H54 (cell line): ENCODE results near the gene PIEZO2.

Experiments
- DNase-seq: peaks from one replicate; pipeline ENCODE4 v3.0.0; 2011; ENCODE audit warnings: low spot score, mixed read lengths; ENCODE audit not compliant: insufficient read length
- FAIRE-seq: peaks from 3 replicates; lab custom pipeline; 2011; peaks lifted over from hg19 to GRCh38; lab: Jason Lieb, UNC
- POLR2A ChIP-seq: IDR thresholded peaks from 2 replicates; pipeline ENCODE4 v1.6.1; 2011; ENCODE audit warnings: low read depth, mild to moderate bottlenecking, low read length

The PIEZO2 gene

DNA sequence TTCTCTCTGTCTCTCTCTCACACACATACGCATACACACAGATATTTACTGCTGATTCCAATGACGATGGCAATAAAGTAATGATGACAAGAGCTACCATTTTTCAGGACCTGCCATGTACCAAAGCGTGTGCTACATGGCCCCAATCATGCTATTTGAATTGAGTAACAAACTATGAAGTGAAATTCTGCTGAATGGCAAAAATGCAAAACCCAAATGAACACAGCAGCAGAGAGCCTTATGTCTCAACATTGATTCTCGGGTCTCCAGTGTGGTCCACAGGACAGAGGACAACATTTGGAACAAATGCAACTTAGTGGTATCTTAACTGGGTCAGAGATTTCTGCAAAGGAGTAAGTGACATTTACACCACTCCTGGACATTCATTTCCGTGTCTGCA is 117.4 kb downstream of the PIEZO2 start:
- no peak for FAIRE-seq
- TF ChIP-seq POLR2A: no peak
- no peak for DNase-seq

DNA sequence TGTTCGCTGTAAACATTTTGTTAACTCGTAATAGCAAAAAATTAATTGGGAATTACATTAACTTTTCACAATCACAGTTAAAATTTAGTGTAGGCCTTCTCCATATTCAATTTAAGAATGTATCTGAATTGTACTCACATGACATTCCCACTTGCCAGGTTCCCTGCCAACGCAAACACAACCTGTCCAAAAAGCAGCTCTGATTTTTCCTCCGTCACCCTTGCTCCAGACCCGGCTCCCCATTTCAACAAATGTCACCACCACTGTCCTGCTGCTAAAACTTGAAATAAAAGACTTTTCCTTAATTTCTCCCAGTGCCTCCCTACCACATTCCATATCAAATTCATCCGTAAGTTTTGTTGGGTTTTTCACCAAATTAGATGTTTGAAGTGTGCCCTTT is 120.3 kb downstream of the PIEZO2 start:
- DNase-seq: no peak
- no peak for FAIRE-seq
- TF ChIP-seq POLR2A: no peak

DNA sequence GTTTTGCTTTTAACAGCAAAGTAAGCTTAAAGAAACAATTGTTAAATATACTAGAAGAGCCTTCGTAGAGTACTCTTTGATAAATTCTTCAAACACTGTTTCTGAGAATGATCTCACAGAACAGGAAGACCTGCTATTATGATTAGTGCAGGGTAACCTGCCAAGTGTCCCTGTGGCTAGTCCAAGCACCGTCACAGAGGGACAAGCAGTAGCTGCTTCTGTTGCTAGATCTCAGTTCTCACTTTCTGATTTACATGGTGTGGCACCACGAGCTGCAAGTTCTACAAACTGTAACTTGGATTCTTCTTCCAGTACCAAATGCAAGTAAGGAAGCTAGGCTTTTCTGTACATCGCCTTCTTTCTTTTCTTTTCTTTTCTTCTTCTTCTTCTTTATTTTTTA is 121.5 kb downstream of the PIEZO2 start:
- no peak for FAIRE-seq
- DNase-seq: no peak
- no peak for TF ChIP-seq POLR2A

DNA sequence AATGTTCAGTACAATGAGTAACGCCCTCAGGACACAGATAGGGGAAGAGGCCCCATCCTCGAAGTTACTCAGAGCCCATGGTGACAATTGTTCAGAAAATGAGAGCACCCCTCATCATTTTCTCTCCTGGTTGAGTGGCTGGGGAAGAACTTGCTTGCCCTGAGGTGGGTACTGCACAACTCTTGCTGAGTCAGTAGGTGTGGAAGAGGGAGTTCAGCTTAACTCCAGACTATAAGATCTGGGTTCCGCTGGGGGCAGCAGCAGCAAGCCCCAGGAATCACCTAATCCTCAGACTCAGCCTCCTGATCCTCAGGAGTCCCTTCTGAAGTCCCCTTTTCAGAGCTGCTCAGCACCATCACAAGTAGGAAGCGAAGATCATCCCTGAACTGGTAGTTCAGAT is 123.7 kb downstream of the PIEZO2 start:
- DNase-seq (no peak), FAIRE-seq (no peak)
- TF ChIP-seq POLR2A: no peak

DNA sequence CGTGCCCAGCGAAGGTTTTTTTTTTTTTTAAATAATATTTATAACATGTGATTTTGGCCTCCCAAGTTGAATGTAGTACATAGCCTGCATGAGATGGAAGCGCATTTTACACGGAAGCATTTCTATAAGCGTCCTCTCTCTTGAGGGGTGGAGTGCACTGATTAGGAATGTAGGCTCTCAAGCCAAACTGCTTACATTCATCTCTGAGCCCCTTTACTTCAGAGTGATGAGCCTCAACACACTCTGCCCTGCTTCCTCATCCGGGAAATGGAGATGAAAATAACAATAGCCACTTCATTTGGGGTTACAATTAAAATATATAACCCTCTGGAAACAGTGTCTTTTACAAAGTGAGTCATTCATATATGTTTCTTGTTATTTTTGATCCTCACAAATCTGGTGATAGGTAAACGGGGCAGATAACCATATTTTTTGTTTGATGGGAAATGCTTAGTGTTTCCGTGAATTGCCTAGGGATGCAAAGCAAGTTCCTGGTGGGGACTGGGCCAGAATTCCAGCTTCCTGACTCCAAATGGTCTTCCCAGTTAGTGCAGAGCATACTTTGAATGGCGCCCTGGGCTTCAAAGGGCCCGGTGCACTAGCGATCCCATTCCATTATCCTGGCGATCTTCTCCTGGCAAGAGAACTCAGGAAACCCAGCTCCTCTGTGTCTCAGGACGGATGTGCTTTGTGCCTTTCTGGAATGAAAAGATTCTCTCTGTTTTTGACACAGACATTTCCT is 124.3 kb downstream of the PIEZO2 start:
- no peak for DNase-seq
- no peak for FAIRE-seq
- no peak for TF ChIP-seq POLR2A

DNA sequence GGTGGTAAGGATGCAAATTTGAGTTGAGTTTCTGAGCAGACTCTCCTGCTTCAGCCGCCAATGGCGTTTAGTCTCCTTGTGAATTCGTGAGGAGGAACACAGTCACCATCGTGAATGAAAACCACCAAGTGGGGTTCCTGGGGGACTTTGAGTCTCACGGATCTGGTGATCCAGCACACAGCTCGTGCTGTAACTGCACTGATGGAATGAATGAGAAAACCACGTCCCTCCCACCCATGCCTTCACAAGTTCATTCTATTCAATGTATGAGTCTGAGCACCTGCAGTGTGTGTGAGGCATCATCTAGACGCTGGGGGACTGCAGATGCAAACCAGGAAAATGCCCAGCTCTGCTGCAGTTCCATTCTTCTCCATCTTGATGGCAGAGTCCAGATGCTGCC is 127.9 kb downstream of the PIEZO2 start:
- DNase-seq: no peak
- FAIRE-seq: no peak
- TF ChIP-seq POLR2A: no peak

DNA sequence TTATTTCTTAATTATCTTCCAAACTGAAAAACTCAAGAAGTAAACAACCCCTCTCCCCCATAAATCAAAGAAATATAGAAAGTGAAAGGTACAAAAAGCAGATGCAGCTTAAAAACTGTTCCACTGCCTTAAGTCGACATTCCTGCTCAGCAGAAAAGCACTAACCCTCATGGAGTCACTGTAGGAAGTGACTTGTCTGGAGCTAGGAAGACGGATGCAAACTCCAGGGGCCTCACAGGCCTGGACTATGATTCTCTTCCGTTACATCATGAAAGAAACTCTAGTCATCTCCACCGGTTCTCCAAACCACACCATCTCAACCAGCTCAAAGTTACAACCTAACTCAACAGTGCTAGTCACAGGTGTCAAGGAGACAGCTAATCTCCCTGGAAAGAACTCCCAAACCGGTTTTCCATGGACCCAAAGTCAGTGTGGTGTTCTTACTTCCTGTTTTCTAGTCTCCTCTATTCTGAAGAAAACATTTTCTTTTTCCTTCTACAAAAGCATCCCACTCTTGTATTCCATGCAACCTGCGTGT is 128.4 kb downstream of the PIEZO2 start:
- TF ChIP-seq POLR2A: no peak
- DNase-seq (no peak), FAIRE-seq (no peak)

DNA sequence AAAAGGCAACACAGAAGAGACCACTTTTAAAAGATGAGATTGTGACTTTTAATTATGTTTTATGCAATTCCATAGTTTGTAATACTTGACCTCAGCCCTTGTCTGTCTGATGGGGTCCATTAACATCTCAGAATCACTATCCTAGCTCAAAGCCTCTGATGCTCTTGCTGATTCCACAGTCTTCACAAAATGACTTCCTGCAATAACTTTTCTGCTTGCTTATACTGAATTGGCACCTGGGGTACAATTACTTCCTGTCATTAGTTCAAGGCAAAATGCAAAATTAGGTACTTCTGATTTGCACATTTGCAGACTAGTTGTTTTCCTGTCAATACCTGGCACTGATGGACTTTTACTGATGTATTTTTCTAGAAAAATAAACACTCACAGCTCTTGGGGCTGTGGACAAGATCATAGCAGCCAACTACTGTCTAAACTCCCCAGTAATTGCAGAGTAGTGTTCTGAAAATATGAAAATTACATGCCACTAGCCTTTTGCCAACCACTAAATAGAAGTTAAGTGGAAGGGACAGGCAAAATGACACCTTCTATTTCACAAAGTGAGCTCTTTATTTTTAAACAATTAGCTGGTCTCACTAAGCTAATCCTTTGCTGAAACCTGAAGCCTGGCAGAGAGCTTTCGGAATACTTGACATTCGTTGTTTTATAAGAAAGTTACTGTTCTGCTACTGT is 129.1 kb downstream of the PIEZO2 start:
- FAIRE-seq (no peak), DNase-seq (no peak)

DNA sequence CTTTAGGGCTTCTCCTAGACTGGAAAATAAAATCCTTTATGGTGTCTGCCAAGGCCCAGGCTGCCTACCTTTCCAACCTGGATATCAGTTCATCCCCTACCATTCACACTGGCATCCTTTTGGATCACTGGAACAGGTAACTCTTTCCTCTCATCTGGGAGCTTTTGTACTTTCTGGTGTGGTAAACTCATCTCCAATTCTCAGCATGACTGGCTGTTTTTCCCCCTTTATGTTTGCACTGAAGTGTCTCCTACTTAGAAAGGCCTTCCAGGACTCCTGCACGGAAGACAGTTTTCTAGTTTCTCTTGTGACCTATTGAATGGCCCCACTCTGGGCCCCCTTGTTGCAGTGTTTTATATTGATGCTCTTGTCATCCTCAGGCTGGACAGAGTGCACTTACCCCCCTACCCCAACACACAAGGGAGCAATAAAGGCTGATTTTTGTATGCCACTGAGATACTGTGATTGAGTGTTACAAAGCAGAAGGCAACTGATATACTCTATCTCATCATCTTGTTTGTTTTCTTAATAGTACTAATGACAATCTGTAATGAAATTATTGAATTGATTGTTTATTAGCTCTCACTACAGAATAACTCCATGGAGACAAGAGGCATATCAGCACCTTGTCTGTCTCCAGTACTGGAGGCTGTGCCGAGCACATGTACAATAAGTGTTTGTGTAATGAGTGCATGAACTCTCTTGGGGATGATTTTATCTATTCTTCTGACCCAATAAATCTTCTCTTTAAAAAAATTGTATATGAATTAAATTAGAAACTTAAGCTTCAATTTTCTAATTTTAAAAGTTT is 129.9 kb downstream of the PIEZO2 start:
- DNase-seq (no peak), FAIRE-seq (no peak)
- no peak for TF ChIP-seq POLR2A

More for the DNA sequence above, 129.1 kb downstream of the PIEZO2 start:
- TF ChIP-seq POLR2A: no peak

DNA sequence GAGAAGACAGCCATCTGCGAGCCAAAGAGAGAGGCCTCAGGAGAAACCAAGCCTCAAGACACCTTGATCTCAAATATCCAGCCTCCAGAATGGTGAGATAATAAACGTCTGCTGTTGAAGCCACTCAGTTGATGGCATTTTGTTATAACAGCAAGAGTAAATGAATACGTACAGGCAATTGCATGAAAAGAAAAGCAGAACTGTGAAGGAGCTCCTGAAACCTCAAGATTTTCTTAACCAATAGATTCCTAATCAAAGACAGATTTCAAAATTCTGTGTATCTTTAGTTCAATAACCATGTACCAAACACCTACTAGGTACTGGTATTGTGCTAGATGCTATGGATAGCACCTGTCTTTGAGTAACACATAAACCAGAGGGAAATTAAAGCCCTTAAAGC is 139.5 kb downstream of the PIEZO2 start:
- DNase-seq (no peak), FAIRE-seq (no peak)

DNA sequence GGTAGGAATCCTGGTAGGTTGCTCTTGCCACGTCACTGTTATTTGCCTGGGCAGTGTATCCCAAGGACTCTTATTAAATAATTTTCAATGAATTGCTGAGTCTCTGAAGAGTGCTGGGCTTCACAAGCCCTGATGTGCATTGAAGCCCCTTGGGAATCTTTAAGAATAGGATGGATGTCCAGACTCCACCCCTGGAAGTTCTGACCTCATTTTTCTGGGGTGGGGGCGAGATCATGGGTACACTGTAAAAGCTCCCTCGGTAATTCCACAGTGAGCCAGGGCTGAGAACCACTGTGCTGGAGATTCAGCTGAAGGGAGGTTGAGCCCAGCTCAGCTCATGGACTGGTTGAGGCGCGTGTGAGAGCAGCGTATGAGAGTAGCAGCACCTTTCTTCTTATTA is 140.2 kb downstream of the PIEZO2 start:
- TF ChIP-seq POLR2A: no peak
- FAIRE-seq: no peak
- DNase-seq: no peak

More for the DNA sequence above, 139.5 kb downstream of the PIEZO2 start:
- TF ChIP-seq POLR2A: no peak

DNA sequence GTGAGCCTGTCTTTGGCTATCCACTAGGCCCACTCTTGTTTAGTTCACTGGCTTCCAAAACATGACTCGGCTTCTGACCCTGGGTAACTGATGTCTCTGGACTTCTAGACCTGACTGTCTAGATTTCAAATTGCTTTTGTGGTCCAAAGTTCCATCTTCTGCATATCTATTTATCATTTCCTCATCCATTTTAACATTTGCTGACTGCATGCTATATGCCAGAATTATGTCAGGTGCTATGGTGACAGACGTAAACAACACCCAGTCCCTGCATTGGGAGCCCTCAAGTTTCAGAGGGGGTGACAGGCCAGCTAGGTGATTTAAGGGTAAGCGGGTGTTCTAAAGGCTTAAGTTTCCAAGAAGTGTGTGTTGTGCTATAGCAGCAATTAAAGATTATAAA is 140.9 kb downstream of the PIEZO2 start:
- no peak for TF ChIP-seq POLR2A
- no peak for FAIRE-seq

DNA sequence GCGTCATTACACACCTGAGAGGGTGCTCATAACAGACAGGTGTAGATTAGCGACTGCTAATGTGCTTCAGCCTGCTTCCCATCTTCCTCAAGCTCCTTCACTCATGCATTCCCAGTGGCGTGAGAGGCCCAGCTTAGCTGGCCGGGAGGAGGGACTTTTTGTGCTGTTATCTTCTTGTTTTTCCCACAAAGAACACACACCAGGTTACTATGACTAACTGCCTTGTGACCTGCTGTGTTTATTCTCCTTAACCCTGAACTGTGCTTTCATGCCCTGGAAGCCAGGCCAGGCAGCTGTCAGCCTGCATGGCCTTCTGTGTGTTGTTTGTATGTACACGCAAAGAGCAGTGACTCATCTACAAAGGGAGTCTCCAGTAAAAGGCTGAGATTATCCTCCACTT is 143.8 kb downstream of the PIEZO2 start:
- FAIRE-seq (peak; percentile 30), DNase-seq (peak; percentile 24)
- no peak for TF ChIP-seq POLR2A

More for the DNA sequence above, 140.9 kb downstream of the PIEZO2 start:
- DNase-seq: no peak

DNA sequence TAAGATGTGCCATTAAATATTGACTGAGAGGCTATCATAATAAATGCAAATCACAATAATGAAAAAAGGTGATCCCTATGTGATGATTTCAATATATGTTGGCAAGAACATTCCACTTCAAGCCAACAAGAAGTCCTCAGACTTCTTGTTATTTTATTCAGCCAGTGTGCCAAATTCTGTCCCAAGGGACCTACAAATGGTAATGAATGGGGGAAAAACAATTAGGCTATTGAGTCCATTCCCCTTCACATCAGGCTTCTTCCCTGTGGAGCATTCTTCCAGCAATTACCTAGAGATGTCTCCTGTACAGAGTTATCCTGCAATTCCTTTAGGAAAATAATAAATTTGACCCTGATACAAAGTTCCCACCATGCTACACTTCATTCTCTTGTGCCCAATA is 144.4 kb downstream of the PIEZO2 start:
- DNase-seq (no peak), FAIRE-seq (no peak)
- TF ChIP-seq POLR2A: no peak
